Liver (tissue), 3 donors: ENCODE data around the gene KLHL30.

Source experiments
- EGR1 ChIP-seq, 2 donors: IDR thresholded peaks; 2 replicates each; pipeline ENCODE4 v1.6.1; 2016 to 2018; ENCODE audit warnings: antibody characterized with exemption in 2 of 2, low read depth in 2 of 2
- HNF4G ChIP-seq: IDR thresholded peaks from 2 replicates; pipeline ENCODE4 v1.6.1; 2016; ENCODE audit warnings: antibody characterized with exemption
- RAD21 ChIP-seq, 2 donors: IDR thresholded peaks; 2 replicates each; pipeline ENCODE4 v1.6.1; 2016; ENCODE audit warnings: antibody characterized with exemption in 2 of 2, mild to moderate bottlenecking in 2 of 2
- TAF1 ChIP-seq: conservative IDR thresholded peaks from 2 replicates; pipeline ENCODE4 v1.6.1; 2016; ENCODE audit warnings: antibody characterized with exemption, mild to moderate bottlenecking
- YY1 ChIP-seq: IDR thresholded peaks from 2 replicates; pipeline ENCODE4 v1.6.1; 2016; ENCODE audit warnings: antibody characterized with exemption, mild to moderate bottlenecking
- TF ChIP-seq, protein P1 (sequence below): IDR thresholded peaks from 2 replicates; pipeline ENCODE4 v1.6.1; 2016; ENCODE audit warnings: antibody characterized with exemption, mild to moderate bottlenecking
- TF ChIP-seq, protein P2 (sequence below): IDR thresholded peaks from 2 replicates; pipeline ENCODE4 v1.6.1; 2016; ENCODE audit warnings: antibody characterized with exemption
- TF ChIP-seq, protein P3 (sequence below): fragments of 150-350 bp; IDR thresholded peaks from 2 replicates; pipeline ENCODE4 v1.5.1; 2017; ENCODE audit warnings: improper control_type of control experiment, low read depth, low read length; ENCODE audit not compliant: missing input control
- donor health status: healthy.
- donor health status: healthy.

GRCh38 chr2:238148981-238149380, 10.5 kb downstream of the KLHL30 start:
- TF ChIP-seq, protein P1, sequence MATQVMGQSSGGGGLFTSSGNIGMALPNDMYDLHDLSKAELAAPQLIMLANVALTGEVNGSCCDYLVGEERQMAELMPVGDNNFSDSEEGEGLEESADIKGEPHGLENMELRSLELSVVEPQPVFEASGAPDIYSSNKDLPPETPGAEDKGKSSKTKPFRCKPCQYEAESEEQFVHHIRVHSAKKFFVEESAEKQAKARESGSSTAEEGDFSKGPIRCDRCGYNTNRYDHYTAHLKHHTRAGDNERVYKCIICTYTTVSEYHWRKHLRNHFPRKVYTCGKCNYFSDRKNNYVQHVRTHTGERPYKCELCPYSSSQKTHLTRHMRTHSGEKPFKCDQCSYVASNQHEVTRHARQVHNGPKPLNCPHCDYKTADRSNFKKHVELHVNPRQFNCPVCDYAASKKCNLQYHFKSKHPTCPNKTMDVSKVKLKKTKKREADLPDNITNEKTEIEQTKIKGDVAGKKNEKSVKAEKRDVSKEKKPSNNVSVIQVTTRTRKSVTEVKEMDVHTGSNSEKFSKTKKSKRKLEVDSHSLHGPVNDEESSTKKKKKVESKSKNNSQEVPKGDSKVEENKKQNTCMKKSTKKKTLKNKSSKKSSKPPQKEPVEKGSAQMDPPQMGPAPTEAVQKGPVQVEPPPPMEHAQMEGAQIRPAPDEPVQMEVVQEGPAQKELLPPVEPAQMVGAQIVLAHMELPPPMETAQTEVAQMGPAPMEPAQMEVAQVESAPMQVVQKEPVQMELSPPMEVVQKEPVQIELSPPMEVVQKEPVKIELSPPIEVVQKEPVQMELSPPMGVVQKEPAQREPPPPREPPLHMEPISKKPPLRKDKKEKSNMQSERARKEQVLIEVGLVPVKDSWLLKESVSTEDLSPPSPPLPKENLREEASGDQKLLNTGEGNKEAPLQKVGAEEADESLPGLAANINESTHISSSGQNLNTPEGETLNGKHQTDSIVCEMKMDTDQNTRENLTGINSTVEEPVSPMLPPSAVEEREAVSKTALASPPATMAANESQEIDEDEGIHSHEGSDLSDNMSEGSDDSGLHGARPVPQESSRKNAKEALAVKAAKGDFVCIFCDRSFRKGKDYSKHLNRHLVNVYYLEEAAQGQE: no peak
- TF ChIP-seq, protein P2, sequence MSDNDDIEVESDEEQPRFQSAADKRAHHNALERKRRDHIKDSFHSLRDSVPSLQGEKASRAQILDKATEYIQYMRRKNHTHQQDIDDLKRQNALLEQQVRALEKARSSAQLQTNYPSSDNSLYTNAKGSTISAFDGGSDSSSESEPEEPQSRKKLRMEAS: no peak
- TF ChIP-seq, protein P3, sequence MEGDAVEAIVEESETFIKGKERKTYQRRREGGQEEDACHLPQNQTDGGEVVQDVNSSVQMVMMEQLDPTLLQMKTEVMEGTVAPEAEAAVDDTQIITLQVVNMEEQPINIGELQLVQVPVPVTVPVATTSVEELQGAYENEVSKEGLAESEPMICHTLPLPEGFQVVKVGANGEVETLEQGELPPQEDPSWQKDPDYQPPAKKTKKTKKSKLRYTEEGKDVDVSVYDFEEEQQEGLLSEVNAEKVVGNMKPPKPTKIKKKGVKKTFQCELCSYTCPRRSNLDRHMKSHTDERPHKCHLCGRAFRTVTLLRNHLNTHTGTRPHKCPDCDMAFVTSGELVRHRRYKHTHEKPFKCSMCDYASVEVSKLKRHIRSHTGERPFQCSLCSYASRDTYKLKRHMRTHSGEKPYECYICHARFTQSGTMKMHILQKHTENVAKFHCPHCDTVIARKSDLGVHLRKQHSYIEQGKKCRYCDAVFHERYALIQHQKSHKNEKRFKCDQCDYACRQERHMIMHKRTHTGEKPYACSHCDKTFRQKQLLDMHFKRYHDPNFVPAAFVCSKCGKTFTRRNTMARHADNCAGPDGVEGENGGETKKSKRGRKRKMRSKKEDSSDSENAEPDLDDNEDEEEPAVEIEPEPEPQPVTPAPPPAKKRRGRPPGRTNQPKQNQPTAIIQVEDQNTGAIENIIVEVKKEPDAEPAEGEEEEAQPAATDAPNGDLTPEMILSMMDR: no peak
- TF ChIP-seq RAD21 (IDR thresholded peaks at IDR 0.05) (no peak), HNF4G (no peak), YY1 (no peak), TAF1 (no peak), EGR1 (IDR thresholded peaks at IDR 0.05; ENCODE audit: low read depth in 2 of 2) (no peak)
